ENCODE data around the gene HS3ST1.

- no peak for TF ChIP-seq PKNOX1 (IDR thresholded peaks at IDR 0.05)
- no peak for TF ChIP-seq NFRKB (IDR thresholded peaks at IDR 0.05)
- no peak for TF ChIP-seq SUZ12 (IDR thresholded peaks at IDR 0.05)
These were observed 45.5 kb upstream of the HS3ST1 start for GRCh38 chr4:11474146-11474545.
